T-helper 1 cell treated with Interleukin-12 subunit alpha and Interleukin-12 subunit beta and Interleukin-4 antibody, amounts not matched to agents 30 μg/mL and 1 μg/mL, for 36 hours (primary cell): Measurements from ENCODE around the gene MYEF2.

Source experiments
- H3K27ac Mint-ChIP-seq: one replicate; pipeline ENCODE4 v1.8.0; 2021; ENCODE audit warnings: mild to moderate bottlenecking, mixed read lengths
- H3K27me3 Mint-ChIP-seq: one replicate; pipeline ENCODE4 v1.8.0; 2021; ENCODE audit warnings: low read depth, mixed read lengths
- H3K36me3 Mint-ChIP-seq: one replicate; pipeline ENCODE4 v1.8.0; 2021; ENCODE audit warnings: low read depth, mixed read lengths
- H3K4me1 Mint-ChIP-seq: one replicate; pipeline ENCODE4 v1.8.0; 2021; ENCODE audit warnings: low read depth, mixed read lengths
- H3K4me3 Mint-ChIP-seq: one replicate; pipeline ENCODE4 v1.8.0; 2021; ENCODE audit warnings: mild to moderate bottlenecking, moderate library complexity, mixed read lengths
- H3K9me3 Mint-ChIP-seq: one replicate; pipeline ENCODE4 v1.8.0; 2021; ENCODE audit warnings: mixed read lengths

MYEF2 gene

GRCh38 chr15:48176957-48177356, 1.1 kb downstream of the MYEF2 start:
- H3K27me3 Mint-ChIP-seq: peaks cover 14% of the 10 kb centered on the region
- peak overlapping the region; percentile 93 for H3K4me3 Mint-ChIP-seq
- H3K27ac Mint-ChIP-seq: no peak overlapping the region
- H3K36me3 Mint-ChIP-seq: peaks cover 12% of the 10 kb centered on the region
- H3K9me3 Mint-ChIP-seq: peaks cover 13% of the 10 kb centered on the region
- H3K4me1 Mint-ChIP-seq: peaks cover 21% of the 10 kb centered on the region

GRCh38 chr15:48176112-48176511, 2.0 kb downstream of the MYEF2 start:
- H3K9me3 Mint-ChIP-seq: peaks cover 13% of the 10 kb centered on the region
- peaks cover 14% of the 10 kb centered on the region for H3K36me3 Mint-ChIP-seq
- H3K27ac Mint-ChIP-seq: no peak overlapping the region
- H3K4me3 Mint-ChIP-seq: no peak overlapping the region
- peaks cover 21% of the 10 kb centered on the region for H3K4me1 Mint-ChIP-seq
- peaks cover 12% of the 10 kb centered on the region for H3K27me3 Mint-ChIP-seq

- H3K27me3 Mint-ChIP-seq: peaks cover 5% of the 10 kb centered on the region
- H3K4me3 Mint-ChIP-seq: no peak overlapping the region
- H3K27ac Mint-ChIP-seq: no peak overlapping the region
- peaks cover 13% of the 10 kb centered on the region for H3K9me3 Mint-ChIP-seq
- H3K36me3 Mint-ChIP-seq: peaks cover 14% of the 10 kb centered on the region
- peaks cover 21% of the 10 kb centered on the region for H3K4me1 Mint-ChIP-seq
Measured at GRCh38 chr15:48175126-48175525, 3.0 kb downstream of the MYEF2 start.

GRCh38 chr15:48170981-48171380, 7.1 kb downstream of the MYEF2 start:
- no peak overlapping the region for H3K27ac Mint-ChIP-seq
- H3K36me3 Mint-ChIP-seq: peaks cover 25% of the 10 kb centered on the region
- H3K4me3 Mint-ChIP-seq: no peak overlapping the region
- H3K27me3 Mint-ChIP-seq: no peaks in the 10 kb centered on the region
- H3K4me1 Mint-ChIP-seq: peaks cover 7% of the 10 kb centered on the region
- H3K9me3 Mint-ChIP-seq: peaks cover 13% of the 10 kb centered on the region

- Mint-ChIP-seq H3K4me1 (no peaks in the 10 kb centered on the region), H3K27ac (no peak overlapping the region), H3K36me3 (peaks cover 24% of the 10 kb centered on the region), H3K4me3 (no peak overlapping the region), H3K27me3 (no peaks in the 10 kb centered on the region), H3K9me3 (peaks cover 13% of the 10 kb centered on the region)
Measured at GRCh38 chr15:48168616-48169015, 9.5 kb downstream of the MYEF2 start.

GRCh38 chr15:48153526-48153925, 24.6 kb downstream of the MYEF2 start:
- no peaks in the 10 kb centered on the region for H3K9me3 Mint-ChIP-seq
- H3K36me3 Mint-ChIP-seq: peaks cover 20% of the 10 kb centered on the region
- no peaks in the 10 kb centered on the region for H3K27me3 Mint-ChIP-seq

GRCh38 chr15:48149858-48150257, 28.2 kb downstream of the MYEF2 start:
- no peaks in the 10 kb centered on the region for H3K9me3 Mint-ChIP-seq
- H3K27ac Mint-ChIP-seq: no peak overlapping the region
- peaks cover 2% of the 10 kb centered on the region for H3K4me1 Mint-ChIP-seq
- no peak overlapping the region for H3K4me3 Mint-ChIP-seq
- H3K27me3 Mint-ChIP-seq: no peaks in the 10 kb centered on the region
- H3K36me3 Mint-ChIP-seq: peaks cover 19% of the 10 kb centered on the region

More at GRCh38 chr15:48153526-48153925, 24.6 kb downstream of the MYEF2 start:
- Mint-ChIP-seq H3K4me1 (no peaks in the 10 kb centered on the region), H3K27ac (no peak overlapping the region), H3K4me3 (no peak overlapping the region)

GRCh38 chr15:48147358-48147757, 30.7 kb downstream of the MYEF2 start:
- Mint-ChIP-seq H3K4me1 (peaks cover 7% of the 10 kb centered on the region), H3K4me3 (no peak overlapping the region), H3K27me3 (no peaks in the 10 kb centered on the region), H3K36me3 (peaks cover 18% of the 10 kb centered on the region), H3K27ac (no peak overlapping the region), H3K9me3 (no peaks in the 10 kb centered on the region)

- H3K27me3 Mint-ChIP-seq: no peaks in the 10 kb centered on the region
- H3K4me3 Mint-ChIP-seq: no peak overlapping the region
- no peaks in the 10 kb centered on the region for H3K9me3 Mint-ChIP-seq
- no peak overlapping the region for H3K27ac Mint-ChIP-seq
- H3K36me3 Mint-ChIP-seq: peaks cover 15% of the 10 kb centered on the region
- H3K4me1 Mint-ChIP-seq: peaks cover 7% of the 10 kb centered on the region
Measured at GRCh38 chr15:48145923-48146322, 32.2 kb downstream of the MYEF2 start.

GRCh38 chr15:48144889-48145288, 33.2 kb downstream of the MYEF2 start:
- no peak overlapping the region for H3K27ac Mint-ChIP-seq
- no peak overlapping the region for H3K4me3 Mint-ChIP-seq
- no peaks in the 10 kb centered on the region for H3K27me3 Mint-ChIP-seq
- peaks cover 7% of the 10 kb centered on the region for H3K4me1 Mint-ChIP-seq
- H3K36me3 Mint-ChIP-seq: peaks cover 14% of the 10 kb centered on the region
- H3K9me3 Mint-ChIP-seq: no peaks in the 10 kb centered on the region

GRCh38 chr15:48143856-48144255, 34.2 kb downstream of the MYEF2 start:
- Mint-ChIP-seq H3K9me3 (no peaks in the 10 kb centered on the region), H3K27me3 (no peaks in the 10 kb centered on the region), H3K36me3 (peaks cover 9% of the 10 kb centered on the region), H3K27ac (no peak overlapping the region), H3K4me3 (no peak overlapping the region), H3K4me1 (peaks cover 7% of the 10 kb centered on the region)

GRCh38 chr15:48132874-48133273, 45.2 kb downstream of the MYEF2 start:
- no peaks in the 10 kb centered on the region for H3K36me3 Mint-ChIP-seq
- H3K27me3 Mint-ChIP-seq: peaks cover 17% of the 10 kb centered on the region
- no peaks in the 10 kb centered on the region for H3K9me3 Mint-ChIP-seq

GRCh38 chr15:48131324-48131723, 46.8 kb downstream of the MYEF2 start:
- H3K4me3 Mint-ChIP-seq: no peak overlapping the region
- H3K36me3 Mint-ChIP-seq: no peaks in the 10 kb centered on the region
- peaks cover 17% of the 10 kb centered on the region for H3K27me3 Mint-ChIP-seq
- H3K27ac Mint-ChIP-seq: no peak overlapping the region
- H3K9me3 Mint-ChIP-seq: no peaks in the 10 kb centered on the region
- H3K4me1 Mint-ChIP-seq: no peaks in the 10 kb centered on the region

More at GRCh38 chr15:48132874-48133273, 45.2 kb downstream of the MYEF2 start:
- Mint-ChIP-seq H3K27ac (no peak overlapping the region), H3K4me3 (no peak overlapping the region), H3K4me1 (no peaks in the 10 kb centered on the region)

GRCh38 chr15:48126667-48127355, 51.3 kb downstream of the MYEF2 start:
- peaks cover 13% of the 10 kb centered on the region for H3K27me3 Mint-ChIP-seq
- H3K9me3 Mint-ChIP-seq: no peaks in the 10 kb centered on the region
- H3K4me1 Mint-ChIP-seq: no peaks in the 10 kb centered on the region

GRCh38 chr15:48121849-48122248, 56.2 kb downstream of the MYEF2 start:
- H3K36me3 Mint-ChIP-seq: no peaks in the 10 kb centered on the region
- no peaks in the 10 kb centered on the region for H3K4me1 Mint-ChIP-seq
- H3K4me3 Mint-ChIP-seq: no peak overlapping the region
- H3K27me3 Mint-ChIP-seq: peaks cover 3% of the 10 kb centered on the region
- H3K9me3 Mint-ChIP-seq: no peaks in the 10 kb centered on the region
- H3K27ac Mint-ChIP-seq: no peak overlapping the region

More at GRCh38 chr15:48126667-48127355, 51.3 kb downstream of the MYEF2 start:
- H3K4me3 Mint-ChIP-seq: no peak overlapping the region
- H3K36me3 Mint-ChIP-seq: no peaks in the 10 kb centered on the region
- no peak overlapping the region for H3K27ac Mint-ChIP-seq
